ENCODE results near the gene VCL. TPM values are rescaled to one million over a fixed set of nuclear protein-coding genes. Genes with fewer than 3 reads are reported as not detected.
A peak's percentile ranks its signal among the peaks of the same experiment; 100 is the strongest.
"Not testable (repeated sequence)": the region's sequence is repeated elsewhere in the genome, so short reads cannot be mapped to it uniquely, and the experiment has no call there.

Gene VCL
- total and polyA plus RNA-seq, 2 donors (not counting 1 experiment from before 2014, with no cell fraction given), result 161 to 316 TPM

GRCh38 chr10:74061104-74061503 is 63.2 kb downstream of the VCL start:
- Histone ChIP-seq H4K20me1 (ENCODE audit: control insufficient read depth, extremely low read depth, insufficient read depth, low read length) (no peaks in the 10 kb centered on the region), H3K27ac (ENCODE audit: insufficient read depth, low read length) (no peak overlapping the region), H3K4me1 (ENCODE audit: control insufficient read depth, extremely low read depth, insufficient read depth, low read length) (peaks cover 5% of the 10 kb centered on the region), H3K4me3 (replicated peaks in 1 of 4; ENCODE audit: control extremely low read depth in 1 of 4, insufficient read depth in 1 of 4, low read depth in 3 of 4, low read length in 4 of 4) (no peak overlapping the region), H3K36me3 (ENCODE audit: control insufficient read depth, insufficient read depth, low read length) (no peaks in the 10 kb centered on the region), H3K27me3 (ENCODE audit: control insufficient read depth, insufficient read depth, low read length) (no peaks in the 10 kb centered on the region), H3K9ac (ENCODE audit: insufficient read depth, low read length) (no peak overlapping the region), H2AFZ (ENCODE audit: low read length) (no peak overlapping the region), H3K9me3 (ENCODE audit: control insufficient read depth, insufficient read depth, low read depth, low read length) (no peaks in the 10 kb centered on the region), H3K79me2 (ENCODE audit: control insufficient read depth, insufficient read depth, low read length) (peaks cover 85% of the 10 kb centered on the region), H3K4me2 (ENCODE audit: extremely low read depth, insufficient read depth, low read length) (no peak overlapping the region)
- TF ChIP-seq EZH2 (IDR thresholded peaks at IDR 0.05; ENCODE audit: low read length, missing control alignments), result no peak
- TF ChIP-seq CTCF (conservative IDR thresholded peaks at IDR 0.05 in 1 of 2, IDR thresholded peaks at IDR 0.05 in 1 of 2; ENCODE audit: low read depth in 1 of 2, low read length in 2 of 2), result no peak
- no peak for DNase-seq (ENCODE audit: low read depth in 2 of 2)

GRCh38 chr10:74061978-74062377 is 64.1 kb downstream of the VCL start:
- H3K4me1 ChIP-seq (ENCODE audit: control insufficient read depth, extremely low read depth, insufficient read depth, low read length); H3K4me2 ChIP-seq (ENCODE audit: extremely low read depth, insufficient read depth, low read length); H3K4me3 ChIP-seq (replicated peaks in 1 of 4; ENCODE audit: control extremely low read depth in 1 of 4, insufficient read depth in 1 of 4, low read depth in 3 of 4, low read length in 4 of 4); H4K20me1 ChIP-seq (ENCODE audit: control insufficient read depth, extremely low read depth, insufficient read depth, low read length); H3K27ac ChIP-seq (ENCODE audit: insufficient read depth, low read length); H2AFZ ChIP-seq (ENCODE audit: low read length); DNase-seq (ENCODE audit: low read depth in 2 of 2); H3K9ac ChIP-seq (ENCODE audit: insufficient read depth, low read length); H3K36me3 ChIP-seq (ENCODE audit: control insufficient read depth, insufficient read depth, low read length); H3K9me3 ChIP-seq (ENCODE audit: control insufficient read depth, insufficient read depth, low read depth, low read length); H3K27me3 ChIP-seq (ENCODE audit: control insufficient read depth, insufficient read depth, low read length): not testable (repeated sequence)
- peaks cover 80% of the 10 kb centered on the region for H3K79me2 ChIP-seq (ENCODE audit: control insufficient read depth, insufficient read depth, low read length)

- H3K4me1 ChIP-seq (ENCODE audit: control insufficient read depth, extremely low read depth, insufficient read depth, low read length), result peaks cover 7% of the 10 kb centered on the region
- peaks cover 74% of the 10 kb centered on the region for H3K79me2 ChIP-seq (ENCODE audit: control insufficient read depth, insufficient read depth, low read length)
- H3K4me2 ChIP-seq (ENCODE audit: extremely low read depth, insufficient read depth, low read length), result no peak overlapping the region
- peak in 1 of 2 donors; percentile 74 for DNase-seq (ENCODE audit: low read depth in 2 of 2)
- no peak overlapping the region for H2AFZ ChIP-seq (ENCODE audit: low read length)
- H3K4me3 ChIP-seq (replicated peaks in 1 of 4; ENCODE audit: control extremely low read depth in 1 of 4, insufficient read depth in 1 of 4, low read depth in 3 of 4, low read length in 4 of 4), result no peak overlapping the region
- no peaks in the 10 kb centered on the region for H3K9me3 ChIP-seq (ENCODE audit: control insufficient read depth, insufficient read depth, low read depth, low read length)
- H3K27ac ChIP-seq (ENCODE audit: insufficient read depth, low read length), result no peak overlapping the region
- no peak overlapping the region for H3K9ac ChIP-seq (ENCODE audit: insufficient read depth, low read length)
- TF ChIP-seq CTCF (conservative IDR thresholded peaks at IDR 0.05 in 1 of 2, IDR thresholded peaks at IDR 0.05 in 1 of 2; ENCODE audit: low read depth in 1 of 2, low read length in 2 of 2), result no peak
- no peak for TF ChIP-seq EZH2 (IDR thresholded peaks at IDR 0.05; ENCODE audit: low read length, missing control alignments)
- no peaks in the 10 kb centered on the region for H4K20me1 ChIP-seq (ENCODE audit: control insufficient read depth, extremely low read depth, insufficient read depth, low read length)
- H3K36me3 ChIP-seq (ENCODE audit: control insufficient read depth, insufficient read depth, low read length), result no peaks in the 10 kb centered on the region
- H3K27me3 ChIP-seq (ENCODE audit: control insufficient read depth, insufficient read depth, low read length), result no peaks in the 10 kb centered on the region
These were observed 65.3 kb downstream of the VCL start for GRCh38 chr10:74063256-74063655.
